Trophoblast cell (in vitro differentiated cells and primary cell): ENCODE data around the gene FHDC1.
A peak's percentile ranks its signal among the peaks of the same experiment; 100 is the strongest.

Experiments used
- DNase-seq, 2 donors: peaks; one replicate each; pipeline ENCODE4 v3.0.0-alpha.2; 2016
- H2AFZ ChIP-seq: 2 replicates; pipeline ENCODE4 v1.6.1; 2013; ENCODE audit warnings: low read length, moderate library complexity, mild to moderate bottlenecking; ENCODE audit not compliant: insufficient read depth, poor library complexity
- H2AK5ac ChIP-seq: 2 replicates; pipeline ENCODE4 v1.6.1; 2013; ENCODE audit warnings: mild to moderate bottlenecking, low read length
- H2BK120ac ChIP-seq: 2 replicates; pipeline ENCODE4 v1.6.1; 2013; ENCODE audit warnings: low read length, mild to moderate bottlenecking, moderate library complexity; ENCODE audit not compliant: insufficient read depth, poor library complexity
- H2BK12ac ChIP-seq: 2 replicates; pipeline ENCODE4 v1.6.1; 2013; ENCODE audit warnings: mild to moderate bottlenecking, low read length, moderate library complexity
- H2BK5ac ChIP-seq: 2 replicates; pipeline ENCODE4 v1.6.1; 2013; ENCODE audit warnings: low read length, low read depth, moderate library complexity, mild to moderate bottlenecking; ENCODE audit not compliant: poor library complexity
- H3K14ac ChIP-seq: 2 replicates; pipeline ENCODE4 v1.6.1; 2013; ENCODE audit warnings: mild to moderate bottlenecking, low read length
- H3K18ac ChIP-seq: 2 replicates; pipeline ENCODE4 v1.6.1; 2013; ENCODE audit warnings: mild to moderate bottlenecking, low read length
- H3K23ac ChIP-seq: 2 replicates; pipeline ENCODE4 v1.6.1; 2013; ENCODE audit warnings: low read length
- H3K27ac ChIP-seq: 2 replicates; pipeline ENCODE4 v1.5.1; 2013; ENCODE audit warnings: low read depth, mild to moderate bottlenecking, inconsistent platforms, low read length, moderate library complexity
- H3K27me3 ChIP-seq: 2 replicates; pipeline ENCODE4 v1.6.1; 2013; ENCODE audit warnings: inconsistent platforms, mild to moderate bottlenecking, low read length, moderate library complexity; ENCODE audit not compliant: insufficient read depth
- H3K36me3 ChIP-seq, 2 experiments: 1 replicate in 1 of 2; 2 replicates in 1 of 2; pipeline ENCODE4 v1.6.1; 2013; ENCODE audit warnings: low read length in 2 of 2, mild to moderate bottlenecking in 2 of 2, moderate library complexity in 1 of 2; ENCODE audit not compliant: insufficient read depth in 2 of 2, control insufficient read depth in 1 of 2
- H3K4ac ChIP-seq: 2 replicates; pipeline ENCODE4 v1.6.1; 2013; ENCODE audit warnings: low read depth, mild to moderate bottlenecking, low read length, moderate library complexity
- H3K4me1 ChIP-seq, 2 experiments: 1 replicate in 1 of 2; 2 replicates in 1 of 2; pipeline ENCODE4 v1.6.1; 2013; ENCODE audit warnings: low read length in 2 of 2, mild to moderate bottlenecking in 2 of 2, moderate library complexity in 1 of 2; ENCODE audit not compliant: insufficient read depth in 2 of 2, control insufficient read depth in 1 of 2
- H3K4me2 ChIP-seq: 2 replicates; pipeline ENCODE4 v1.6.1; 2013; ENCODE audit warnings: inconsistent platforms, mild to moderate bottlenecking, low read length, moderate library complexity
- H3K4me3 ChIP-seq: 2 replicates; pipeline ENCODE4 v1.5.1; 2013; ENCODE audit warnings: mild to moderate bottlenecking, low read depth, low read length, inconsistent platforms
- H3K79me1 ChIP-seq: one replicate; pipeline ENCODE4 v1.6.1; 2013; ENCODE audit warnings: low read length
- H3K79me2 ChIP-seq: 2 replicates; pipeline ENCODE4 v1.6.1; 2013; ENCODE audit warnings: low read length, mild to moderate bottlenecking; ENCODE audit not compliant: control insufficient read depth, insufficient read depth, poor library complexity
- H3K9ac ChIP-seq: 2 replicates; pipeline ENCODE4 v1.6.1; 2013; ENCODE audit warnings: mild to moderate bottlenecking, low read length
- H3K9me3 ChIP-seq: 2 replicates; pipeline ENCODE4 v1.6.1; 2013; ENCODE audit warnings: low read depth, mild to moderate bottlenecking, control low read depth, inconsistent platforms, low read length; ENCODE audit not compliant: insufficient read depth
- H4K12ac ChIP-seq: 2 replicates; pipeline ENCODE4 v1.6.1; 2013; ENCODE audit warnings: low read depth, mild to moderate bottlenecking, low read length, moderate library complexity
- H4K8ac ChIP-seq: 2 replicates; pipeline ENCODE4 v1.6.1; 2013; ENCODE audit warnings: low read depth, mild to moderate bottlenecking, low read length, moderate library complexity
- H4K91ac ChIP-seq: one replicate; pipeline ENCODE4 v1.6.1; 2013; ENCODE audit warnings: low read depth, mild to moderate bottlenecking, low read length, moderate library complexity
- WGBS: extraction: QIAGEN DNeasy Blood & Tissue Kit; methylation state at CpG from one replicate; pipeline ENCODE4 v1.1.7; 2013; ENCODE audit warnings: missing lambda C conversion rate; ENCODE audit not compliant: insufficient read length, insufficient coverage; ENCODE audit errors: extremely low coverage; 5-methylcytosine and 5-hydroxymethylcytosine counted together

FHDC1 gene

GRCh38 chr4:152965611-152966010, 29.5 kb downstream of the FHDC1 start:
- H2BK12ac ChIP-seq, result no peak overlapping the region
- no CpG with 5 or more reads among the region's 4 CpGs for WGBS
- no peak overlapping the region for H2AFZ ChIP-seq
- no peak overlapping the region for H3K4me2 ChIP-seq
- H3K9me3 ChIP-seq, result no peaks in the 10 kb centered on the region
- H3K36me3 ChIP-seq, result peaks cover 14 to 24% of the 10 kb centered on the region in 2 experiments
- no peak overlapping the region for H4K12ac ChIP-seq
- H3K4ac ChIP-seq, result no peak overlapping the region
- H2BK5ac ChIP-seq, result no peak overlapping the region
- H3K27ac ChIP-seq, result no peak overlapping the region
- no peak overlapping the region for H4K91ac ChIP-seq
- H3K14ac ChIP-seq, result no peak overlapping the region
- H4K8ac ChIP-seq, result no peak overlapping the region
- H3K79me1 ChIP-seq, result no peaks in the 10 kb centered on the region
- H2AK5ac ChIP-seq, result no peak overlapping the region
- peaks cover 1 to 8% of the 10 kb centered on the region in 2 experiments for H3K4me1 ChIP-seq
- no peaks in the 10 kb centered on the region for H3K27me3 ChIP-seq
- no peak overlapping the region for H3K9ac ChIP-seq
- H3K23ac ChIP-seq, result no peak overlapping the region
- H3K18ac ChIP-seq, result no peak overlapping the region
- H2BK120ac ChIP-seq, result no peak overlapping the region
- no peak overlapping the region for H3K4me3 ChIP-seq
- no peaks in the 10 kb centered on the region for H3K79me2 ChIP-seq
- no peak for DNase-seq

GRCh38 chr4:152967907-152968306, 31.8 kb downstream of the FHDC1 start:
- Histone ChIP-seq H3K4ac (no peak overlapping the region), H3K79me2 (no peaks in the 10 kb centered on the region), H3K18ac (no peak overlapping the region), H3K4me1 (peaks cover 6 to 17% of the 10 kb centered on the region in 2 experiments), H3K79me1 (peaks cover 4% of the 10 kb centered on the region), H2BK120ac (no peak overlapping the region), H4K91ac (no peak overlapping the region), H2BK5ac (no peak overlapping the region), H3K4me2 (no peak overlapping the region), H4K12ac (no peak overlapping the region), H3K4me3 (no peak overlapping the region), H3K27me3 (no peaks in the 10 kb centered on the region), H3K27ac (no peak overlapping the region), H3K36me3 (peaks cover 18 to 33% of the 10 kb centered on the region in 2 experiments), H2BK12ac (no peak overlapping the region), H3K9ac (no peak overlapping the region), H4K8ac (no peak overlapping the region), H3K23ac (no peak overlapping the region), H2AK5ac (no peak overlapping the region), H2AFZ (no peak overlapping the region), H3K14ac (no peak overlapping the region), H3K9me3 (no peaks in the 10 kb centered on the region)
- DNase-seq, result no peak
- WGBS, result no CpG with 5 or more reads among the region's 3 CpGs

- Histone ChIP-seq H3K36me3 (peaks cover 24 to 37% of the 10 kb centered on the region in 2 experiments), H3K27ac (no peak overlapping the region), H3K4me3 (no peak overlapping the region), H2BK5ac (no peak overlapping the region), H3K79me2 (no peaks in the 10 kb centered on the region), H3K14ac (no peak overlapping the region), H3K23ac (no peak overlapping the region), H4K12ac (no peak overlapping the region), H3K4ac (no peak overlapping the region), H4K8ac (no peak overlapping the region), H2BK12ac (no peak overlapping the region), H3K79me1 (peaks cover 4% of the 10 kb centered on the region), H3K27me3 (no peaks in the 10 kb centered on the region), H2AK5ac (no peak overlapping the region), H3K9me3 (no peaks in the 10 kb centered on the region), H3K9ac (no peak overlapping the region), H2BK120ac (no peak overlapping the region), H4K91ac (no peak overlapping the region), H3K4me1 (peaks cover 10 to 17% of the 10 kb centered on the region in 2 experiments), H2AFZ (no peak overlapping the region), H3K18ac (no peak overlapping the region), H3K4me2 (no peak overlapping the region)
- DNase-seq, result peak in 1 of 2 donors; percentile 48
- no CpG with 5 or more reads among the region's 9 CpGs for WGBS
Measured at GRCh38 chr4:152968806-152969394, 32.8 kb downstream of the FHDC1 start.

- Histone ChIP-seq H3K23ac (no peak overlapping the region), H4K12ac (no peak overlapping the region), H3K4me2 (peak overlapping the region; percentile 15), H3K4ac (no peak overlapping the region), H4K91ac (no peak overlapping the region), H2BK120ac (peak overlapping the region; percentile 37), H4K8ac (no peak overlapping the region), H3K79me1 (peaks cover 4% of the 10 kb centered on the region), H2BK12ac (no peak overlapping the region), H3K9me3 (no peaks in the 10 kb centered on the region), H2AFZ (no peak overlapping the region), H3K18ac (no peak overlapping the region), H3K27me3 (no peaks in the 10 kb centered on the region), H3K9ac (no peak overlapping the region), H3K4me1 (peaks cover 10 to 13% of the 10 kb centered on the region in 2 experiments), H3K27ac (peak overlapping the region; percentile 42), H3K4me3 (no peak overlapping the region), H3K79me2 (no peaks in the 10 kb centered on the region), H3K36me3 (peaks cover 35 to 50% of the 10 kb centered on the region in 2 experiments), H2AK5ac (no peak overlapping the region), H3K14ac (no peak overlapping the region), H2BK5ac (no peak overlapping the region)
- WGBS, result no CpG with 5 or more reads among the region's 3 CpGs
- peak; percentile 74 to 87 for DNase-seq
Measured at GRCh38 chr4:152970102-152970820, 34.1 kb downstream of the FHDC1 start.
